Measurements from ENCODE around the gene OXCT1. TPM values are rescaled to one million over a fixed set of nuclear protein-coding genes. Genes with fewer than 3 reads are reported as not detected.
"Not testable (repeated sequence)": the region's sequence is repeated elsewhere in the genome, so short reads cannot be mapped to it uniquely, and the experiment has no call there.

The OXCT1 gene
- total RNA-seq, 1 donor from 2014 or later, result 16.2 TPM

DNA sequence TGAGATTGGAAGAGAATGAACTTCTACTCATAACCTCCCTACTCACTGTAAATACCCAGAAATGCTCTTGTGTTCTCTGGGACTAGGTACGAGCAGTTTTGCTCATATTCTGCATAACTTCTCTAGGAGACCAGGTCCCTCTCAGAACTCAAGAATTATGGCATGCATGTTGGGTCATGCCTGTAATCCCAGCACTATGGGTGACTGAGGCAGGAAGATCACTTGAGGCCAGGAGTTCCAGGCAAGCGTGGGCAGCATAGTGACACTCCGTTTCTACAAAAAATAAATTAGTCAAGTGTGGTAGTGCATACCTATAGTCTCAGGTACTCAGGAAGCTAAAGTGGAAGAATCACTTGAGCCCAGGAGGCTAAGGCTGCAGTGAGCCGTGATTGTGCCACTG is 141.9 kb downstream of the OXCT1 start:
- DNase-seq (no peak), ATAC-seq (no peak)
- intact Hi-C loops (cut with DNase I), result no loop called here
- no peak overlapping the region for H3K4me3 ChIP-seq
- no peaks in the 10 kb centered on the region for H3K9me3 ChIP-seq
- no peak overlapping the region for H3K27ac ChIP-seq
- TF ChIP-seq, protein P1, sequence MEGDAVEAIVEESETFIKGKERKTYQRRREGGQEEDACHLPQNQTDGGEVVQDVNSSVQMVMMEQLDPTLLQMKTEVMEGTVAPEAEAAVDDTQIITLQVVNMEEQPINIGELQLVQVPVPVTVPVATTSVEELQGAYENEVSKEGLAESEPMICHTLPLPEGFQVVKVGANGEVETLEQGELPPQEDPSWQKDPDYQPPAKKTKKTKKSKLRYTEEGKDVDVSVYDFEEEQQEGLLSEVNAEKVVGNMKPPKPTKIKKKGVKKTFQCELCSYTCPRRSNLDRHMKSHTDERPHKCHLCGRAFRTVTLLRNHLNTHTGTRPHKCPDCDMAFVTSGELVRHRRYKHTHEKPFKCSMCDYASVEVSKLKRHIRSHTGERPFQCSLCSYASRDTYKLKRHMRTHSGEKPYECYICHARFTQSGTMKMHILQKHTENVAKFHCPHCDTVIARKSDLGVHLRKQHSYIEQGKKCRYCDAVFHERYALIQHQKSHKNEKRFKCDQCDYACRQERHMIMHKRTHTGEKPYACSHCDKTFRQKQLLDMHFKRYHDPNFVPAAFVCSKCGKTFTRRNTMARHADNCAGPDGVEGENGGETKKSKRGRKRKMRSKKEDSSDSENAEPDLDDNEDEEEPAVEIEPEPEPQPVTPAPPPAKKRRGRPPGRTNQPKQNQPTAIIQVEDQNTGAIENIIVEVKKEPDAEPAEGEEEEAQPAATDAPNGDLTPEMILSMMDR (IDR thresholded peaks at IDR 0.05), result no peak
- H3K27me3 ChIP-seq, result no peaks in the 10 kb centered on the region
- H3K36me3 ChIP-seq, result no peaks in the 10 kb centered on the region
- no peaks in the 10 kb centered on the region for H3K4me1 ChIP-seq

DNA sequence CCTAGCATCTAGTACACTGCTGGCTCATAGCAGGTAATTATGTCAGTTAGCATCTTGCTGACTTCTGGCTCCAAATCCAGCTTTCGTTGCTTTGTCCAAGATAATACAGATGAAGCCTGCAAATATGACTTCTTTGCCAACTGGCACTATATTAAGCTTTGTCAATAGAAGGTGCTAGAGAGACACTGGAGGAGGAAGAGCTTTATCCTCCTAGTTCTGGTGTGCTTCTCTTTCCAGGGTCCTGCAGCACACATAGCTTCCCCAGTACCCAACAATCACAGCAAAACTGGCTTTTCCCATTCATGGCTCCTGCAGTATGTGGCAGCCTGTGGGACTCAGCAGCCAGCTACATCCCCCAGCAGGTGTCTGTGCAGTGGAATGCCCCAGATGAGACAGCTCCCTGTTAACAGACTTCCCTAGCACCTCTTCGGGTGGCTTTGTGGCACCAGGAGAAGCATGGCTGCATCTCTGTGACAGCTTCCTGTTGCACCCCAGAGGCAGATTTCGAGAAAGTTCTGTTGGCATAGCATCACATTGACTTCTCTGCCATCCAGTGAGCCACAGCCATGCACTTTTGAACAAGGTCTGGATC is 147.8 kb downstream of the OXCT1 start:
- Histone ChIP-seq H3K36me3 (no peaks in the 10 kb centered on the region), H3K27ac (no peak overlapping the region), H3K9me3 (no peaks in the 10 kb centered on the region), H3K27me3 (no peaks in the 10 kb centered on the region), H3K4me1 (no peaks in the 10 kb centered on the region), H3K4me3 (no peak overlapping the region)
- ATAC-seq, result no peak
- TF ChIP-seq, protein P1 (IDR thresholded peaks at IDR 0.05), result no peak
- DNase-seq, result no peak
- intact Hi-C loops (cut with DNase I), result no loop called here

DNA sequence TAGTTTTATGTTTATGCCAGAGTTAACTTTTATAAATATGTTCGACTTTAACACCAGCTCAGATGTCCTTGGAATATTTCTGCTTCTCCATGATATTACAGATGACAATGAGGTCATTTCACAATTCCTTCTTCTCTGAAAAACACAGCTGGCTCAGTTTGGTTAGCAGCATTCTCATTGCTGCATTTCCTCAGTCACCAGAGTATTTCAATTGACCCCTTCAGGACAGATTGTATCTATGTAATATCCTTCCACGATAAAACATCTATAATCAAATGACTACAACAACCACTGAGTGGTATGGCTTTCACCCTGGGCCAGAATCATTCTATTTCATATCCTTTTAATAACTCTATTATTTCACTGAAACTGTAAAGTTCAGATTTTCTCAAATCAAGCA is 148.7 kb downstream of the OXCT1 start:
- no peak for ATAC-seq
- no peaks in the 10 kb centered on the region for H3K27me3 ChIP-seq
- H3K9me3 ChIP-seq, result no peaks in the 10 kb centered on the region
- DNase-seq, result no peak
- H3K36me3 ChIP-seq, result no peaks in the 10 kb centered on the region
- H3K4me1 ChIP-seq, result no peaks in the 10 kb centered on the region
- TF ChIP-seq, protein P1 (IDR thresholded peaks at IDR 0.05), result no peak
- intact Hi-C loops (cut with DNase I), result no loop called here
- H3K27ac ChIP-seq, result no peak overlapping the region
- H3K4me3 ChIP-seq, result no peak overlapping the region

DNA sequence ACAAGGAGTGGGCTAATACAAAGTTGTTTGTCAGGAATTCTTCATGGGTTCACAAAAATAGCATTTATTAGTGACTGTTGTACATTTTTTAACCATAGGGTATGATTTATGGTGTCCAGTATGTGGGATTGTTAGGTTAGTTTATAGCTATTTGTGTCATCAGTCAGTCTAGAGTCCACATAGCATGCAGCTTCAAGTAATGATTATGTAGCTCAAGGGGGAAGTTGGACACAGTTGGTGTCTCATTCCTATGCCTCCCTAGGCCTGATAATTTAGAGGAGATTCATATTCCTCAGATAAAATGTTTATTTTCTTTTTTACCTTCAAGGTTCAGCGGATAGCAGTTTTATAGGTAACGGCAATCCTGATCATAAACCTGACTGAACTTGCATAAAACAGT is 153.8 kb downstream of the OXCT1 start:
- DNase-seq, result no peak
- TF ChIP-seq, protein P1 (IDR thresholded peaks at IDR 0.05), result no peak
- no peak overlapping the region for H3K4me3 ChIP-seq
- no peak for ATAC-seq
- no peaks in the 10 kb centered on the region for H3K4me1 ChIP-seq
- peaks cover 7% of the 10 kb centered on the region for H3K9me3 ChIP-seq
- no peaks in the 10 kb centered on the region for H3K27me3 ChIP-seq
- H3K27ac ChIP-seq, result no peak overlapping the region
- intact Hi-C loops (cut with DNase I), result no loop called here
- H3K36me3 ChIP-seq, result no peaks in the 10 kb centered on the region

DNA sequence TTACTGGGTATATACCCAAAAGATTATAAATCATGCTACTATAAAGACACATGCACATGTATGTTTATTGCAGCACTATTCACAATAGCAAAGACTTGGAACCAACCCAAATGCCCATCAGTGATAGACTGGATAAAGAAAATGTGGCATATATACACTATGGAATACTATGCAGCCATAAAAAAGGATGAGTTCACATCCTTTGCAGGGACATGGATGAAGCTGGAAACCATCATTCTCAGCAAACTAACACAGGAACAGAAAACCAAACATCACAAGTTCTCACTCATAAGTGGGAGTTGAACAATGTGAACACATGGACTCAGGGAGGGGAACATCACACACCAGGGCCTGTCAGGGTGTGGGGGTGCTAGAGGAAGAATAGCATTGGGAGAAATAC is 155.8 kb downstream of the OXCT1 start:
- H3K36me3 ChIP-seq; H3K4me1 ChIP-seq; H3K4me3 ChIP-seq; DNase-seq; ATAC-seq; intact Hi-C loops (cut with DNase I); H3K9me3 ChIP-seq; H3K27me3 ChIP-seq; H3K27ac ChIP-seq: not testable (repeated sequence)

DNA sequence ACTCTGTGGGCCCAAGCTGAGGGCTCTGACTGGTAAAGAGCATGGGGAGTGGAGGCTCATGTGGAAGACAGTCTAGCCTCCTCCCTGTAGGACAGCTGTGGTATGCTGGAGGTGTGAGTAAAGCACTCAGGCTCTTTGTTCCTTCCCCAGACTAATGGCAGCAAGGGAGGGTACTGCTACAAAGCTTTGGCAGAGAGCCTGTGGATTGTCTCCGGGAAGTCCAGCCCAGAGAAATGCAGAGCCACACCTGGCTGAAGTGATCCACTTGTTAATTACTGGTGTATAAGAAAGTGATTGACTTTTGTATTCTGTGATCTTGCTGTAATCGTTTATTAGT is 161.7 kb downstream of the OXCT1 start:
- intact Hi-C loops (cut with DNase I), result no loop called here
- Histone ChIP-seq H3K36me3 (no peaks in the 10 kb centered on the region), H3K9me3 (peaks cover 7% of the 10 kb centered on the region), H3K4me1 (no peaks in the 10 kb centered on the region), H3K27me3 (no peaks in the 10 kb centered on the region), H3K27ac (no peak overlapping the region), H3K4me3 (no peak overlapping the region)
- TF ChIP-seq, protein P1 (IDR thresholded peaks at IDR 0.05), result no peak
- no peak for DNase-seq
- no peak for ATAC-seq

Data from upper lobe of right lung (tissue), 1 donor.